ENCODE results near the gene UIMC1. TPM values are rescaled to one million over a fixed set of nuclear protein-coding genes. Genes with fewer than 3 reads are reported as not detected.

Gene UIMC1
- total and polyA plus RNA-seq, 2 of the 4 experiments (the other 2 are of a cell fraction), result 19.5 to 27.6 TPM

DNA sequence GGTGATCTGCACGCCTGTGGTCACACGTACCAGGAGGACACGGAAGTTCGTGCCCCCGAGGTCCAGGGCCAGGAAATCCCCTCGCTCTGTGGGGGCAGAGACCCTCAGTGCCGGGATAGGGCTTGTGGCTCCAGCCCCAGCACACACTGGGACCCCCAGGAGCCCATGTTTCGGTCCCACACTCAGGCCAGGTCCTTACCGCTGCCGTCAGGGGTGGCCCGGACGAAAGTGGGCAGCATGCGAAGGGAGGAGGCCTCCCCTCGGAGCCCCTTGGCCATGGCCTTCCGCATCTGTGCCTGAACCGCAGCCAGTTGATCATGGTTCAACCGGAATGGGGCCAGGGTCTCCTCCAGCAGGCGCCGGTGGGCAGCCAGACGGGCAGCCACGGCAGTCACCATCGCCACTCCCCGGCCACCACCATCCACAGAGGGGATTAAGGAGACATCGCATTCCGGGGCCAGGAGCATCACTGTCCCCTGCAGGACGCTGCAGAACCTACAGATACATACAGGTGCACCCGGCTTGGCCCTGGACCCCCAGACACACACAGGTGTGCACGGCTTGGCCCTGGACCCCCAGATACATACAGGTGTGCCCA, 119.2 kb downstream of the UIMC1 start:
- no peak overlapping the region for H4K5ac ChIP-seq (ENCODE audit: low read depth, low read length)
- no peak overlapping the region for H2BK15ac ChIP-seq (ENCODE audit: low read depth, low read length)
- H4K20me1 ChIP-seq (ENCODE audit: insufficient read depth, low read length), result no peaks in the 10 kb centered on the region
- POLR2A ChIA-PET (ENCODE audit: unreplicated experiment), result no interaction called here
- no peak overlapping the region for H3K23ac ChIP-seq (ENCODE audit: low read depth, low read length)
- no peak overlapping the region for H4K91ac ChIP-seq (ENCODE audit: insufficient read depth, low read depth, low read length)
- H2BK120ac ChIP-seq (ENCODE audit: low read depth, low read length), result no peak overlapping the region
- H3K9me3 ChIP-seq (ENCODE audit: control insufficient read depth, insufficient read depth, low read length), result no peaks in the 10 kb centered on the region
- H3K9ac ChIP-seq (ENCODE audit: low read depth, low read length), result no peak overlapping the region
- no peak overlapping the region for H4K8ac ChIP-seq (ENCODE audit: low read depth in 2 of 2, low read length in 2 of 2)
- H3K9me1 ChIP-seq (ENCODE audit: insufficient read depth, low read length), result no peaks in the 10 kb centered on the region
- no peaks in the 10 kb centered on the region for H3K4me1 ChIP-seq (ENCODE audit: control insufficient read depth, insufficient read depth, low read length)
- H3K18ac ChIP-seq (ENCODE audit: low read depth, low read length), result no peak overlapping the region
- 69% methylated on average over 10 of the region's 28 CpGs; no CpG with 5 or more reads in 1 of the 2 experiments for WGBS, 2 experiments (ENCODE audit: extremely low coverage in 2 of 2, insufficient read length in 1 of 2)
- no peak overlapping the region for H2AK9ac ChIP-seq (replicated peaks; ENCODE audit: low read depth, low read length, poor library complexity)
- no peak overlapping the region for H2BK5ac ChIP-seq (ENCODE audit: low read depth, low read length, poor library complexity, severe bottlenecking)
- H3K36me3 ChIP-seq (ENCODE audit: control insufficient read depth, insufficient read depth, low read length), result no peaks in the 10 kb centered on the region
- H2BK20ac ChIP-seq (ENCODE audit: low read depth, low read length), result no peak overlapping the region
- no peak overlapping the region for H3K14ac ChIP-seq (replicated peaks; ENCODE audit: low read depth, low read length)
- no peak overlapping the region for H3K56ac ChIP-seq (ENCODE audit: extremely low read depth, insufficient read depth, low read length)
- DNase-seq (no peak), ATAC-seq (ENCODE audit: low read depth) (no peak)
- dilution Hi-C loops (cut with HindIII; ENCODE audit: low sequenced_read_pairs, unreplicated experiment) (no loop called here), intact Hi-C loops (cut with micrococcal nuclease) (no loop called here), in situ Hi-C loops (cut with MboI; ENCODE audit: low sequenced_read_pairs) (no loop called here)
- no TSS peak for BruUV-seq (replicated peaks)
- H3K4me2 ChIP-seq (ENCODE audit: low read depth, low read length), result no peak overlapping the region
- TF ChIP-seq RCOR1 (IDR thresholded peaks at IDR 0.05; ENCODE audit: insufficient replicate concordance, low read length), result no peak
- TF ChIP-seq, protein P1, sequence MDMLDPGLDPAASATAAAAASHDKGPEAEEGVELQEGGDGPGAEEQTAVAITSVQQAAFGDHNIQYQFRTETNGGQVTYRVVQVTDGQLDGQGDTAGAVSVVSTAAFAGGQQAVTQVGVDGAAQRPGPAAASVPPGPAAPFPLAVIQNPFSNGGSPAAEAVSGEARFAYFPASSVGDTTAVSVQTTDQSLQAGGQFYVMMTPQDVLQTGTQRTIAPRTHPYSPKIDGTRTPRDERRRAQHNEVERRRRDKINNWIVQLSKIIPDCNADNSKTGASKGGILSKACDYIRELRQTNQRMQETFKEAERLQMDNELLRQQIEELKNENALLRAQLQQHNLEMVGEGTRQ (IDR thresholded peaks at IDR 0.05; ENCODE audit: low read depth, low read length), result no peak
- TF ChIP-seq NFE2L2 (IDR thresholded peaks at IDR 0.05; ENCODE audit: low read depth, low read length), result no peak
- TF ChIP-seq, protein P2, sequence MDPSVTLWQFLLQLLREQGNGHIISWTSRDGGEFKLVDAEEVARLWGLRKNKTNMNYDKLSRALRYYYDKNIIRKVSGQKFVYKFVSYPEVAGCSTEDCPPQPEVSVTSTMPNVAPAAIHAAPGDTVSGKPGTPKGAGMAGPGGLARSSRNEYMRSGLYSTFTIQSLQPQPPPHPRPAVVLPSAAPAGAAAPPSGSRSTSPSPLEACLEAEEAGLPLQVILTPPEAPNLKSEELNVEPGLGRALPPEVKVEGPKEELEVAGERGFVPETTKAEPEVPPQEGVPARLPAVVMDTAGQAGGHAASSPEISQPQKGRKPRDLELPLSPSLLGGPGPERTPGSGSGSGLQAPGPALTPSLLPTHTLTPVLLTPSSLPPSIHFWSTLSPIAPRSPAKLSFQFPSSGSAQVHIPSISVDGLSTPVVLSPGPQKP (IDR thresholded peaks at IDR 0.05; ENCODE audit: borderline replicate concordance, low read depth, low read length), result no peak
- no peak for TF ChIP-seq RAD21 (IDR thresholded peaks at IDR 0.05; ENCODE audit: low read length)
- TF ChIP-seq RFX5 (IDR thresholded peaks at IDR 0.05; ENCODE audit: low read depth, low read length), result no peak
- TF ChIP-seq MXI1 (IDR thresholded peaks at IDR 0.05; ENCODE audit: borderline replicate concordance, low read depth, low read length), result no peak
- no peak for TF ChIP-seq MAFK (IDR thresholded peaks at IDR 0.05; ENCODE audit: low read depth, low read length)
- no peak for TF ChIP-seq SMC3 (IDR thresholded peaks at IDR 0.05; ENCODE audit: low read depth, low read length)
- no peak for TF ChIP-seq FOS (IDR thresholded peaks at IDR 0.05; ENCODE audit: low read depth, low read length)
- no peak for TF ChIP-seq MAZ (IDR thresholded peaks at IDR 0.05; ENCODE audit: borderline replicate concordance, low read depth, low read length)
- TF ChIP-seq BHLHE40 (IDR thresholded peaks at IDR 0.05; ENCODE audit: low read depth, low read length), result no peak
- no peak for TF ChIP-seq CHD1 (IDR thresholded peaks at IDR 0.05; ENCODE audit: low read depth, low read length)
- TF ChIP-seq CEBPB (IDR thresholded peaks at IDR 0.05; ENCODE audit: low read depth, low read length), result no peak
- TF ChIP-seq, protein P3, sequence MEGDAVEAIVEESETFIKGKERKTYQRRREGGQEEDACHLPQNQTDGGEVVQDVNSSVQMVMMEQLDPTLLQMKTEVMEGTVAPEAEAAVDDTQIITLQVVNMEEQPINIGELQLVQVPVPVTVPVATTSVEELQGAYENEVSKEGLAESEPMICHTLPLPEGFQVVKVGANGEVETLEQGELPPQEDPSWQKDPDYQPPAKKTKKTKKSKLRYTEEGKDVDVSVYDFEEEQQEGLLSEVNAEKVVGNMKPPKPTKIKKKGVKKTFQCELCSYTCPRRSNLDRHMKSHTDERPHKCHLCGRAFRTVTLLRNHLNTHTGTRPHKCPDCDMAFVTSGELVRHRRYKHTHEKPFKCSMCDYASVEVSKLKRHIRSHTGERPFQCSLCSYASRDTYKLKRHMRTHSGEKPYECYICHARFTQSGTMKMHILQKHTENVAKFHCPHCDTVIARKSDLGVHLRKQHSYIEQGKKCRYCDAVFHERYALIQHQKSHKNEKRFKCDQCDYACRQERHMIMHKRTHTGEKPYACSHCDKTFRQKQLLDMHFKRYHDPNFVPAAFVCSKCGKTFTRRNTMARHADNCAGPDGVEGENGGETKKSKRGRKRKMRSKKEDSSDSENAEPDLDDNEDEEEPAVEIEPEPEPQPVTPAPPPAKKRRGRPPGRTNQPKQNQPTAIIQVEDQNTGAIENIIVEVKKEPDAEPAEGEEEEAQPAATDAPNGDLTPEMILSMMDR (conservative IDR thresholded peaks at IDR 0.05; ENCODE audit: low read depth, low read length), result no peak
- no peak for TF ChIP-seq POLR2A (IDR thresholded peaks at IDR 0.05; ENCODE audit: low read depth, low read length)
- peaks cover 52% of the 10 kb centered on the region for H3K27me3 ChIP-seq (ENCODE audit: control insufficient read depth, insufficient read depth, low read length)
- H3K4ac ChIP-seq (ENCODE audit: low read depth, low read length), result no peak overlapping the region
- no peak overlapping the region for H2AFZ ChIP-seq (replicated peaks; ENCODE audit: low read length, poor library complexity)
- H2AK5ac ChIP-seq (ENCODE audit: low read depth, low read length), result no peak overlapping the region
- CTCF ChIA-PET, result no interaction called here
- H3K79me1 ChIP-seq (ENCODE audit: low read depth in 1 of 2, low read length in 2 of 2), result no peaks in the 10 kb centered on the region
- no peak overlapping the region for H3K4me3 ChIP-seq (ENCODE audit: insufficient read depth, low read depth, low read length)
- no peak overlapping the region for H3K27ac ChIP-seq (ENCODE audit: insufficient read depth, low read length)

All from IMR-90 (cell line).